Chondrocyte (in vitro differentiated cells): ENCODE data around the gene KRT2. TPM values are rescaled to one million over a fixed set of nuclear protein-coding genes. Genes with fewer than 3 reads are reported as not detected.

Experiments used
- DNase-seq: peaks from one replicate; pipeline ENCODE4 v3.0.0; 2021; ENCODE audit warnings: mixed read lengths, low spot score
- H3K27ac Mint-ChIP-seq: one replicate; pipeline ENCODE4 v1.8.0; 2021; ENCODE audit warnings: mild to moderate bottlenecking, moderate library complexity, mixed read lengths; ENCODE audit not compliant: unreplicated experiment
- H3K27me3 Mint-ChIP-seq: 2 replicates; pipeline ENCODE4 v1.8.0; 2021; ENCODE audit warnings: low read depth, mixed read lengths
- H3K36me3 Mint-ChIP-seq: 2 replicates; pipeline ENCODE4 v1.8.0; 2021; ENCODE audit warnings: low read depth, mixed read lengths
- H3K4me1 Mint-ChIP-seq: 2 replicates; pipeline ENCODE4 v1.8.0; 2021; ENCODE audit warnings: low read depth, mild to moderate bottlenecking, mixed read lengths
- H3K4me3 Mint-ChIP-seq: one replicate; pipeline ENCODE4 v1.8.0; 2021; ENCODE audit warnings: mild to moderate bottlenecking, moderate library complexity, mixed read lengths; ENCODE audit not compliant: unreplicated experiment
- H3K9me3 Mint-ChIP-seq: 2 replicates; pipeline ENCODE4 v1.8.0; 2021; ENCODE audit warnings: low read depth, mixed read lengths
- total RNA-seq: library from RNA; stranded (reverse); gene quantifications from 3 replicates; pipeline ENCODE4 v1.2.1, GENCODE V29; 2021
- TF ChIP-seq, protein P1 (sequence below): fragments of 200-600 bp; sonication (generic); IDR thresholded peaks from 2 replicates; pipeline ENCODE4 v1.5.0; 2021; ENCODE audit warnings: antibody characterized with exemption, mild to moderate bottlenecking, moderate library complexity

The KRT2 gene
- total RNA-seq, 1 donor from 2014 or later, result not detected

GRCh38 chr12:52606096-52606495, 45.9 kb downstream of the KRT2 start:
- TF ChIP-seq, protein P1, sequence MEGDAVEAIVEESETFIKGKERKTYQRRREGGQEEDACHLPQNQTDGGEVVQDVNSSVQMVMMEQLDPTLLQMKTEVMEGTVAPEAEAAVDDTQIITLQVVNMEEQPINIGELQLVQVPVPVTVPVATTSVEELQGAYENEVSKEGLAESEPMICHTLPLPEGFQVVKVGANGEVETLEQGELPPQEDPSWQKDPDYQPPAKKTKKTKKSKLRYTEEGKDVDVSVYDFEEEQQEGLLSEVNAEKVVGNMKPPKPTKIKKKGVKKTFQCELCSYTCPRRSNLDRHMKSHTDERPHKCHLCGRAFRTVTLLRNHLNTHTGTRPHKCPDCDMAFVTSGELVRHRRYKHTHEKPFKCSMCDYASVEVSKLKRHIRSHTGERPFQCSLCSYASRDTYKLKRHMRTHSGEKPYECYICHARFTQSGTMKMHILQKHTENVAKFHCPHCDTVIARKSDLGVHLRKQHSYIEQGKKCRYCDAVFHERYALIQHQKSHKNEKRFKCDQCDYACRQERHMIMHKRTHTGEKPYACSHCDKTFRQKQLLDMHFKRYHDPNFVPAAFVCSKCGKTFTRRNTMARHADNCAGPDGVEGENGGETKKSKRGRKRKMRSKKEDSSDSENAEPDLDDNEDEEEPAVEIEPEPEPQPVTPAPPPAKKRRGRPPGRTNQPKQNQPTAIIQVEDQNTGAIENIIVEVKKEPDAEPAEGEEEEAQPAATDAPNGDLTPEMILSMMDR, result no peak
- Mint-ChIP-seq H3K27me3 (peaks cover 63% of the 10 kb centered on the region), H3K4me1 (no peaks in the 10 kb centered on the region), H3K36me3 (no peaks in the 10 kb centered on the region), H3K27ac (no peak overlapping the region), H3K4me3 (no peak overlapping the region), H3K9me3 (no peaks in the 10 kb centered on the region)
- no peak for DNase-seq

DNA sequence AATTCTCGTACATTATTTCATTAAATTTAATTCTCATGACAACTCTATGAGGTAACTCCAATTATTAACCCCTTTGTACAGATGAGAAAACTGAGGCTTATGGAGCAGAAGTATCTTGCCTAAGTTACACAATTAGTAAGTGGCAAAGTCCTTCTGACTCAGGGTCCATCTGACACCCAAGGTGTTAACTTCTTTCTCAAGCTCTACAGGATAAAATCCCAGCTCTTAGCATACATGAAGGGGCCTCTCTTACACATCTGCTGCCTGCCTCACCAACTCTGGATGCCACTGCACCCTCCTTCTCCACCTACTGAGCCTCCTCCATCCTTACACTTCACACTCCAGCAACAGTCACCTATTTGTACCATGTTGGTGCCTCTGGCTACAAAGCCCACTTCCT, 46.5 kb downstream of the KRT2 start:
- Mint-ChIP-seq H3K36me3 (no peaks in the 10 kb centered on the region), H3K4me3 (no peak overlapping the region), H3K27ac (no peak overlapping the region), H3K4me1 (no peaks in the 10 kb centered on the region), H3K9me3 (no peaks in the 10 kb centered on the region), H3K27me3 (peaks cover 59% of the 10 kb centered on the region)
- no peak for DNase-seq
- TF ChIP-seq, protein P1, result no peak

GRCh38 chr12:52604859-52605258, 47.2 kb downstream of the KRT2 start:
- peaks cover 60% of the 10 kb centered on the region for H3K27me3 Mint-ChIP-seq
- no peaks in the 10 kb centered on the region for H3K9me3 Mint-ChIP-seq
- no peaks in the 10 kb centered on the region for H3K4me1 Mint-ChIP-seq
- no peak overlapping the region for H3K27ac Mint-ChIP-seq
- no peak for DNase-seq
- H3K36me3 Mint-ChIP-seq, result no peaks in the 10 kb centered on the region
- H3K4me3 Mint-ChIP-seq, result no peak overlapping the region
- TF ChIP-seq, protein P1, result no peak

DNA sequence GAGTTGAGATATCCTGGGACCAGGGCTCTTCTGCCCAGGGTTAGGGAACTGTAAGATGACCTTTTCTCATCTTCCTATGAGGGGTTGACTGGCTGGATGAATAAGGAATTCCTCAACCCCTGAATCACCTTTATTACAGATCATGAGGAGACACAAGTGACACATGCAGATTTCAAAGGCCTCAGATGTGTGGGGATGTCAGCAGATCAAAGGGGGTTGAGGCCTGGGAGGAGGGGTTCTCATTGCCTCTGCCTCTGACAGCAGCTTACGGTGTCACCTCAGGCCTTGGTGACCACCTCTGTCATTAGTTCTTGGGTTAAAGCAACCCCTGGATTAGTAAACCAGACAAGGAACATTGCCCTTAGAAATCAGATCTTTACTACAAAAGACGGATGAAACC, 48.7 kb downstream of the KRT2 start:
- Mint-ChIP-seq H3K4me3 (no peak overlapping the region), H3K9me3 (no peaks in the 10 kb centered on the region), H3K27me3 (peaks cover 61% of the 10 kb centered on the region), H3K27ac (no peak overlapping the region), H3K36me3 (no peaks in the 10 kb centered on the region), H3K4me1 (no peaks in the 10 kb centered on the region)
- DNase-seq, result no peak
- TF ChIP-seq, protein P1, result no peak

DNA sequence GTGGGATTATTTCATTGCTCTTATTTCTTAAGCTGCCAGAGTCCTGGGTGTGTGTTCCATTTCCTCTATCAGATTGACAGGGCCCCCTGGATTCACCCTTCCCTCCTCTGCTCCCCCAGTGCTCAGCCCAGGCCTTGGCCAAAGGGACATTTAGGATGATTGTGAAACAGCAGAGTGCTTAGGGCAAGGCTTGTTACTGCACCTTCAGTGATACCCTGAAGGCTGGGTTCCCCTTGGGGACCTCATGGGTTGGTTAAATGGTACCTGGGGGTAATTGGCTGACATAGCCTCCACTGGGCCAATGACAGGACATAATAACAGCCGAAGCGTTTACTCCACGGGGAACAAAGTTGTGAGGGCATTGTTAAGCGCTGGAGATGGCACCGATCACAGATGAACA, 49.5 kb downstream of the KRT2 start:
- H3K4me1 Mint-ChIP-seq, result no peaks in the 10 kb centered on the region
- no peak overlapping the region for H3K27ac Mint-ChIP-seq
- DNase-seq, result no peak
- no peak overlapping the region for H3K4me3 Mint-ChIP-seq
- H3K36me3 Mint-ChIP-seq, result no peaks in the 10 kb centered on the region
- peaks cover 60% of the 10 kb centered on the region for H3K27me3 Mint-ChIP-seq
- H3K9me3 Mint-ChIP-seq, result no peaks in the 10 kb centered on the region
- TF ChIP-seq, protein P1, result no peak
